Right atrium auricular region (tissue), 2 donors: Measurements from ENCODE around the gene ELF1. TPM values are rescaled to one million over a fixed set of nuclear protein-coding genes. Genes with fewer than 3 reads are reported as not detected.

Source experiments
- DNase-seq: peaks from one replicate; pipeline ENCODE4 v3.0.0-alpha.2; 2019; ENCODE audit warnings: low spot score
- H3K27ac ChIP-seq, 2 donors: fragments of 200-600 bp; sonication (generic); 1 replicate in 1 of 2; 2 replicates in 1 of 2; pipeline ENCODE4 v1.5.1; 2016 to 2019
- H3K27me3 ChIP-seq, 2 donors: fragments of 200-600 bp; sonication (generic); one replicate each; pipeline versions ENCODE4 v1.5.1 to v1.6.0; 2017 to 2019
- H3K36me3 ChIP-seq: fragments of 200-600 bp; sonication (generic); one replicate; pipeline ENCODE4 v1.5.1; 2016
- H3K4me1 ChIP-seq, 2 donors: fragments of 200-600 bp; sonication (generic); one replicate each; pipeline versions ENCODE4 v1.5.1 to v1.6.0; 2017 to 2019
- H3K4me3 ChIP-seq, 2 donors: fragments of 200-600 bp; sonication (generic); 1 replicate in 1 of 2; 2 replicates in 1 of 2; pipeline ENCODE4 v1.5.1; 2017 to 2019; ENCODE audit warnings: mild to moderate bottlenecking in 1 of 2, moderate library complexity in 1 of 2
- H3K9me3 ChIP-seq, 2 donors: fragments of 200-600 bp; sonication (generic); one replicate each; pipeline ENCODE4 v1.5.1; 2019
- CTCF ChIP-seq, 2 donors: fragments of 200-600 bp; sonication (generic); IDR thresholded peaks; one replicate each; pipeline ENCODE4 v1.5.1; 2019; ENCODE audit warnings: antibody characterized with exemption in 2 of 2
- total RNA-seq, 2 donors: library from RNA; depleted of rRNA; stranded (reverse); fragments of >200 nt; gene quantifications; one replicate each; pipeline ENCODE4 v1.1.0, GENCODE V29; 2016

The ELF1 gene
- total RNA-seq, 2 donors from 2014 or later, result 39.1 to 54.2 TPM

GRCh38 chr13:40966298-40966697 lies 52.8 kb downstream of the ELF1 start:
- H3K27me3 ChIP-seq, result no peaks in the 10 kb centered on the region
- TF ChIP-seq CTCF (IDR thresholded peaks at IDR 0.05), result no peak
- peaks cover 0 to 71% of the 10 kb centered on the region in 2 donors for H3K4me1 ChIP-seq
- H3K36me3 ChIP-seq, result no peaks in the 10 kb centered on the region
- no peaks in the 10 kb centered on the region for H3K9me3 ChIP-seq
- H3K27ac ChIP-seq, result no peak overlapping the region
- DNase-seq, result no peak
- H3K4me3 ChIP-seq, result no peak overlapping the region

GRCh38 chr13:40963927-40964326 lies 55.2 kb downstream of the ELF1 start:
- Histone ChIP-seq H3K4me1 (peaks cover 0 to 53% of the 10 kb centered on the region in 2 donors), H3K27me3 (no peaks in the 10 kb centered on the region), H3K27ac (no peak overlapping the region), H3K36me3 (peaks cover 2% of the 10 kb centered on the region), H3K4me3 (no peak overlapping the region), H3K9me3 (no peaks in the 10 kb centered on the region)
- DNase-seq, result no peak
- no peak for TF ChIP-seq CTCF (IDR thresholded peaks at IDR 0.05)

GRCh38 chr13:40961826-40962225 lies 57.3 kb downstream of the ELF1 start:
- Histone ChIP-seq H3K9me3 (no peaks in the 10 kb centered on the region), H3K36me3 (peaks cover 18% of the 10 kb centered on the region), H3K4me1 (peaks cover 0 to 45% of the 10 kb centered on the region in 2 donors), H3K27ac (no peak overlapping the region), H3K4me3 (no peak overlapping the region), H3K27me3 (no peaks in the 10 kb centered on the region)
- no peak for TF ChIP-seq CTCF (IDR thresholded peaks at IDR 0.05)
- no peak for DNase-seq

- no peak for TF ChIP-seq CTCF (IDR thresholded peaks at IDR 0.05)
- Histone ChIP-seq H3K27me3 (no peaks in the 10 kb centered on the region), H3K36me3 (peaks cover 18% of the 10 kb centered on the region), H3K27ac (no peak overlapping the region), H3K9me3 (no peaks in the 10 kb centered on the region), H3K4me3 (no peak overlapping the region), H3K4me1 (peaks cover 0 to 39% of the 10 kb centered on the region in 2 donors)
- no peak for DNase-seq
Observed at GRCh38 chr13:40961214-40961613, 57.9 kb downstream of the ELF1 start.

GRCh38 chr13:40960716-40961115 lies 58.4 kb downstream of the ELF1 start:
- TF ChIP-seq CTCF (IDR thresholded peaks at IDR 0.05), result no peak
- no peak for DNase-seq
- Histone ChIP-seq H3K4me1 (peaks cover 0 to 34% of the 10 kb centered on the region in 2 donors), H3K27ac (no peak overlapping the region), H3K9me3 (no peaks in the 10 kb centered on the region), H3K27me3 (no peaks in the 10 kb centered on the region), H3K4me3 (no peak overlapping the region), H3K36me3 (peaks cover 18% of the 10 kb centered on the region)

- H3K4me1 ChIP-seq, result peaks cover 0 to 22% of the 10 kb centered on the region in 2 donors
- H3K9me3 ChIP-seq, result no peaks in the 10 kb centered on the region
- no peak for TF ChIP-seq CTCF (IDR thresholded peaks at IDR 0.05)
Observed at GRCh38 chr13:40958655-40959054, 60.5 kb downstream of the ELF1 start.

More at GRCh38 chr13:40958655-40959054, 60.5 kb downstream of the ELF1 start:
- Histone ChIP-seq H3K36me3 (peaks cover 18% of the 10 kb centered on the region), H3K27ac (no peak overlapping the region), H3K27me3 (no peaks in the 10 kb centered on the region), H3K4me3 (no peak overlapping the region)
- no peak for DNase-seq
